ENCODE results near the gene RNF213.

DNA sequence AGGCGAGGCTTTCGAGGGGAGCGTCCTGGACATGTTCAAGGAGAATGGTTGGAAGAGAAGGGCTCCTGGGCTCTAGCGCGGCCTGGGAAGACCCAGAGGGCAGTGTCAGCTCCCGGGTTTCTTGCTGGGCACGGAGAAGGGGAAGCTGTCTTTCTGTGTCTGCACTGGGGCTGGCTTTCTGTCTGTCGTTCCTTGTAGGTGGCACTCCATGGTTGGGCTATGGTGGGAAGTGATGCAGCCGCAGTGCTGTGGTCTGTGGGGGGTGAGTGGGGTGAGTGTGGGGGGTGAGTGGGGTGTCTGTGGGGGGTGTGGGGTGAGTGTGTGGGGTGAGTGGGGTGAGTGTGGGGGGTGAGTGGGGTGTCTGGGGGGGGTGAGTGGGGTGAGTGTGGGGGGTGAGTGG is 13.7 kb downstream of the RNF213 start:
- TF ChIP-seq, protein P1, sequence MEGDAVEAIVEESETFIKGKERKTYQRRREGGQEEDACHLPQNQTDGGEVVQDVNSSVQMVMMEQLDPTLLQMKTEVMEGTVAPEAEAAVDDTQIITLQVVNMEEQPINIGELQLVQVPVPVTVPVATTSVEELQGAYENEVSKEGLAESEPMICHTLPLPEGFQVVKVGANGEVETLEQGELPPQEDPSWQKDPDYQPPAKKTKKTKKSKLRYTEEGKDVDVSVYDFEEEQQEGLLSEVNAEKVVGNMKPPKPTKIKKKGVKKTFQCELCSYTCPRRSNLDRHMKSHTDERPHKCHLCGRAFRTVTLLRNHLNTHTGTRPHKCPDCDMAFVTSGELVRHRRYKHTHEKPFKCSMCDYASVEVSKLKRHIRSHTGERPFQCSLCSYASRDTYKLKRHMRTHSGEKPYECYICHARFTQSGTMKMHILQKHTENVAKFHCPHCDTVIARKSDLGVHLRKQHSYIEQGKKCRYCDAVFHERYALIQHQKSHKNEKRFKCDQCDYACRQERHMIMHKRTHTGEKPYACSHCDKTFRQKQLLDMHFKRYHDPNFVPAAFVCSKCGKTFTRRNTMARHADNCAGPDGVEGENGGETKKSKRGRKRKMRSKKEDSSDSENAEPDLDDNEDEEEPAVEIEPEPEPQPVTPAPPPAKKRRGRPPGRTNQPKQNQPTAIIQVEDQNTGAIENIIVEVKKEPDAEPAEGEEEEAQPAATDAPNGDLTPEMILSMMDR (IDR thresholded peaks at IDR 0.05; ENCODE audit: insufficient read depth, low read length), result no peak
- TF ChIP-seq, protein P2, sequence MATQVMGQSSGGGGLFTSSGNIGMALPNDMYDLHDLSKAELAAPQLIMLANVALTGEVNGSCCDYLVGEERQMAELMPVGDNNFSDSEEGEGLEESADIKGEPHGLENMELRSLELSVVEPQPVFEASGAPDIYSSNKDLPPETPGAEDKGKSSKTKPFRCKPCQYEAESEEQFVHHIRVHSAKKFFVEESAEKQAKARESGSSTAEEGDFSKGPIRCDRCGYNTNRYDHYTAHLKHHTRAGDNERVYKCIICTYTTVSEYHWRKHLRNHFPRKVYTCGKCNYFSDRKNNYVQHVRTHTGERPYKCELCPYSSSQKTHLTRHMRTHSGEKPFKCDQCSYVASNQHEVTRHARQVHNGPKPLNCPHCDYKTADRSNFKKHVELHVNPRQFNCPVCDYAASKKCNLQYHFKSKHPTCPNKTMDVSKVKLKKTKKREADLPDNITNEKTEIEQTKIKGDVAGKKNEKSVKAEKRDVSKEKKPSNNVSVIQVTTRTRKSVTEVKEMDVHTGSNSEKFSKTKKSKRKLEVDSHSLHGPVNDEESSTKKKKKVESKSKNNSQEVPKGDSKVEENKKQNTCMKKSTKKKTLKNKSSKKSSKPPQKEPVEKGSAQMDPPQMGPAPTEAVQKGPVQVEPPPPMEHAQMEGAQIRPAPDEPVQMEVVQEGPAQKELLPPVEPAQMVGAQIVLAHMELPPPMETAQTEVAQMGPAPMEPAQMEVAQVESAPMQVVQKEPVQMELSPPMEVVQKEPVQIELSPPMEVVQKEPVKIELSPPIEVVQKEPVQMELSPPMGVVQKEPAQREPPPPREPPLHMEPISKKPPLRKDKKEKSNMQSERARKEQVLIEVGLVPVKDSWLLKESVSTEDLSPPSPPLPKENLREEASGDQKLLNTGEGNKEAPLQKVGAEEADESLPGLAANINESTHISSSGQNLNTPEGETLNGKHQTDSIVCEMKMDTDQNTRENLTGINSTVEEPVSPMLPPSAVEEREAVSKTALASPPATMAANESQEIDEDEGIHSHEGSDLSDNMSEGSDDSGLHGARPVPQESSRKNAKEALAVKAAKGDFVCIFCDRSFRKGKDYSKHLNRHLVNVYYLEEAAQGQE (IDR thresholded peaks at IDR 0.05; ENCODE audit: insufficient replicate concordance, low read depth), result no peak
- TF ChIP-seq GABPA (IDR thresholded peaks at IDR 0.05; ENCODE audit: low read depth), result no peak
